Measurements from ENCODE around the gene ZNF624.
A peak's percentile ranks its signal among the peaks of the same experiment; 100 is the strongest.

Gene ZNF624

GRCh38 chr17:16589097-16589969, 64.3 kb downstream of the ZNF624 start:
- Mint-ChIP-seq H3K4me3 (peak overlapping the region; percentile 74), H3K4me1 (peaks cover 3% of the 10 kb centered on the region), H3K9me3 (peaks cover 40% of the 10 kb centered on the region), H3K27ac (no peak overlapping the region), H3K36me3 (ENCODE audit: low read depth) (peaks cover 5% of the 10 kb centered on the region), H3K27me3 (ENCODE audit: low read depth, poor library complexity) (peaks cover 52% of the 10 kb centered on the region)
- DNase-seq = peak; percentile 96
- peak; percentile 99 for TF ChIP-seq CTCF (IDR thresholded peaks at IDR 0.05)

DNA sequence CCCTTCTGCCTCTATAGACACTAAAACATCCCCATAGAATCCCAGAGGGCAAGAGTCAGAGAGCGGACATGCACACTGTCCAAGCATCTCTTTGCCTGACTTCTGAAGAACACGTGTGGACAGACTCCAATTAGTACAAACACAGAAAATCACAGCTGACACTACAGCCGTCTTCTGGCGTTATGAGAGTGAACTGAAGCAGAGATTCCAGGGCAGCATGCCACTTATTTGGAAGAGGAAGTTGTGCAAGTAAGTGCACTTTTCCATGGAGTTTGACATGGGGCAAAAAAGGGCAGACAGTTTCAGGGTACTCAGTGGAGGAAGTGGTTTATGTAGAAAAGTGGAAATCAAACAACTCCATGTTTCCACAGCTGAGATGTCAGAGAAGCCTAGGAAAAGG, 67.9 kb downstream of the ZNF624 start:
- peaks cover 59% of the 10 kb centered on the region for H3K27me3 Mint-ChIP-seq (ENCODE audit: low read depth, poor library complexity)
- H3K36me3 Mint-ChIP-seq (ENCODE audit: low read depth) = peaks cover 5% of the 10 kb centered on the region
- H3K4me3 Mint-ChIP-seq = no peak overlapping the region
- H3K4me1 Mint-ChIP-seq = peaks cover 13% of the 10 kb centered on the region
- DNase-seq = no peak
- H3K27ac Mint-ChIP-seq = no peak overlapping the region
- peaks cover 29% of the 10 kb centered on the region for H3K9me3 Mint-ChIP-seq
- TF ChIP-seq CTCF (IDR thresholded peaks at IDR 0.05) = no peak

DNA sequence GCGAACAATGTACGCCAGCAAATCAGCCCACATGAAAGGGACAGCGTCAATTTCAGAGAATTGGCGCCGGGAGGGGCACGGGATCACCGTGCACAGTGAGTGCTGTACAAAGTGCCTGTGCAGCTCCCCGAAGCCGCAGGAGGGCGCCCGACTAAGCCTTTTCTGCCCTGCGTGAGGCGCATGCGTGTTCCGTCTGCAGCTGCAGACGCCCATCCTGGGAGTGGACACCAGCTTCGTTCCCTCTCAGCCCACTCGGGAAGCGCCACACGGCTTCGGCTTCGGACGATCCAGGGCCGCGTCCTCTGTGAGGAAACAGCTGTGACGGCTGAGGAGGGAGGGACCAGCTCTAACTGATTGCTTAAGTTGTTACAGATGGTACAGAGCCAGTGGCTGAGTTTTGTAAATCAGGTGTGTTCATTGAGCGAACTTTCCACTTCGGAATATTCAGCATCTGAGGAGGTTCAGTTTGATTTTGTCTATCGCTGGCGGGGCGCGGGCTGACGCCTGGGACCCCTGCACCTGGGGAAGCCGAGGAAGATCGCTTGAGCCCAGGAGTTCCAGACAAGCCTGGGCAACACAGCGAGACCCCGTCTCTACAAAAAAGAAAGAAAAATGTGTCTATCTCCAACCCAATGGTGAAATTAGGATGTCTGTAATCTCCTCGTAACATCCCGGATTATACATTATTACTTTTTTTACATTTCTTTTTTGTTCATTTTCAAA, 69.2 kb downstream of the ZNF624 start:
- Mint-ChIP-seq H3K27ac (no peak overlapping the region), H3K9me3 (peaks cover 28% of the 10 kb centered on the region), H3K36me3 (ENCODE audit: low read depth) (no peaks in the 10 kb centered on the region), H3K4me1 (peaks cover 20% of the 10 kb centered on the region), H3K27me3 (ENCODE audit: low read depth, poor library complexity) (peaks cover 62% of the 10 kb centered on the region), H3K4me3 (peak overlapping the region; percentile 80)
- TF ChIP-seq CTCF (IDR thresholded peaks at IDR 0.05) = peak; percentile 87
- DNase-seq = peak; percentile 90

GRCh38 chr17:16583781-16584180, 69.9 kb downstream of the ZNF624 start:
- H3K27me3 Mint-ChIP-seq (ENCODE audit: low read depth, poor library complexity) = peaks cover 61% of the 10 kb centered on the region
- H3K4me3 Mint-ChIP-seq = peak overlapping the region; percentile 80
- H3K36me3 Mint-ChIP-seq (ENCODE audit: low read depth) = no peaks in the 10 kb centered on the region
- peaks cover 30% of the 10 kb centered on the region for H3K9me3 Mint-ChIP-seq
- DNase-seq = no peak
- peaks cover 20% of the 10 kb centered on the region for H3K4me1 Mint-ChIP-seq
- TF ChIP-seq CTCF (IDR thresholded peaks at IDR 0.05) = no peak
- H3K27ac Mint-ChIP-seq = no peak overlapping the region

- peaks cover 5% of the 10 kb centered on the region for H3K9me3 Mint-ChIP-seq
- H3K27ac Mint-ChIP-seq = no peak overlapping the region
- no peaks in the 10 kb centered on the region for H3K36me3 Mint-ChIP-seq (ENCODE audit: low read depth)
- peaks cover 4% of the 10 kb centered on the region for H3K4me1 Mint-ChIP-seq
- TF ChIP-seq CTCF (IDR thresholded peaks at IDR 0.05) = no peak
- peaks cover 59% of the 10 kb centered on the region for H3K27me3 Mint-ChIP-seq (ENCODE audit: low read depth, poor library complexity)
- DNase-seq = no peak
- H3K4me3 Mint-ChIP-seq = no peak overlapping the region
Observed at GRCh38 chr17:16573466-16573865, 80.2 kb downstream of the ZNF624 start.
